H1 (cell line): ENCODE measurements around the gene ALK. TPM values are rescaled to one million over a fixed set of nuclear protein-coding genes. Genes with fewer than 3 reads are reported as not detected.

Source experiments
- CTCF ChIA-PET: fragments of 300-600 bp; sonication (Branson Sonifier 250); formaldehyde crosslinking; loops from one replicate; lab custom pipeline; 2021; ENCODE audit not compliant: partially characterized antibody; lab: Charles Lee
- POLR2A ChIA-PET: fragments of 300-600 bp; sonication (Branson Sonifier 250); formaldehyde crosslinking; loops from one replicate; lab custom pipeline; 2021; ENCODE audit warnings: inconsistent platforms; ENCODE audit not compliant: partially characterized antibody; lab: Charles Lee
- DNase-seq, 2 experiments: peaks; one replicate each; pipeline versions ENCODE4 v3.0.0 to v3.0.0-alpha.2; 2010 to 2022; ENCODE audit warnings: low spot score in 2 of 2, low read depth in 1 of 2, mixed read lengths in 1 of 2
- FAIRE-seq: peaks from 2 replicates; lab custom pipeline; 2011; peaks lifted over from hg19 to GRCh38; lab: Jason Lieb, UNC
- H2AFZ ChIP-seq: 2 replicates; pipeline ENCODE4 v1.8.1; 2012; ENCODE audit warnings: low read length, inconsistent platforms
- H2AK5ac ChIP-seq: 2 replicates; pipeline ENCODE4 v1.6.1; 2013; ENCODE audit warnings: low read depth, low read length
- H2BK120ac ChIP-seq: replicated peaks from 2 replicates; pipeline ENCODE3; 2013; ENCODE audit warnings: low read depth, low read length, inconsistent platforms
- H2BK12ac ChIP-seq: 2 replicates; pipeline ENCODE4 v1.6.1; 2013; ENCODE audit warnings: low read depth, low read length
- H2BK15ac ChIP-seq: 2 replicates; pipeline ENCODE4 v1.6.1; 2013; ENCODE audit warnings: low read length
- H2BK20ac ChIP-seq: 2 replicates; pipeline ENCODE4 v1.6.1; 2013; ENCODE audit warnings: low read length
- H2BK5ac ChIP-seq: 2 replicates; pipeline ENCODE4 v1.6.1; 2013; ENCODE audit warnings: low read depth, low read length
- H3K14ac ChIP-seq: 2 replicates; pipeline ENCODE4 v1.6.1; 2013; ENCODE audit warnings: inconsistent platforms; ENCODE audit not compliant: insufficient read length
- H3K18ac ChIP-seq: 2 replicates; pipeline ENCODE4 v1.6.1; 2013; ENCODE audit warnings: low read length; ENCODE audit errors: extremely low read depth
- H3K23ac ChIP-seq: 2 replicates; pipeline ENCODE4 v1.6.1; 2013; ENCODE audit warnings: inconsistent platforms; ENCODE audit not compliant: insufficient read length
- H3K23me2 ChIP-seq: 2 replicates; pipeline ENCODE4 v1.6.1; 2013; ENCODE audit warnings: low read depth, low read length
- H3K27ac ChIP-seq: 2 replicates; pipeline ENCODE4 v1.6.1; 2011; ENCODE audit warnings: low read depth, low read length, inconsistent platforms
- H3K27me3 ChIP-seq, 4 experiments: replicated peaks in 1 of 4; 1 replicate in 1 of 4; 2 replicates in 3 of 4; pipeline versions ENCODE4 v1.6.1 to v1.8.1; 2011 to 2013; ENCODE audit warnings: low read length in 3 of 4, mild to moderate bottlenecking in 3 of 4, inconsistent platforms in 2 of 4, mixed read lengths in 2 of 4, moderate library complexity in 1 of 4; ENCODE audit not compliant: control insufficient read depth in 3 of 4, insufficient read depth in 3 of 4; ENCODE audit errors: extremely low read depth in 1 of 4
- H3K36me3 ChIP-seq, 4 experiments: 2 replicates each; pipeline versions ENCODE4 v1.6.1 to v1.8.1; 2011 to 2013; ENCODE audit warnings: mild to moderate bottlenecking in 4 of 4, low read length in 3 of 4, moderate library complexity in 2 of 4, control low read depth in 1 of 4, inconsistent platforms in 1 of 4; ENCODE audit not compliant: insufficient read depth in 4 of 4, control insufficient read depth in 2 of 4
- H3K4ac ChIP-seq: replicated peaks from 2 replicates; pipeline ENCODE3; 2013; ENCODE audit warnings: low read length, low read depth, mixed read lengths, inconsistent platforms; ENCODE audit not compliant: insufficient read length
- H3K4me1 ChIP-seq, 4 experiments: replicated peaks in 1 of 4; 1 replicate in 1 of 4; 2 replicates in 3 of 4; pipeline versions ENCODE4 v1.6.1 to v1.8.1; 2011 to 2013; ENCODE audit warnings: low read length in 3 of 4, inconsistent platforms in 2 of 4, mixed read lengths in 1 of 4; ENCODE audit not compliant: insufficient read depth in 4 of 4, control insufficient read depth in 3 of 4
- H3K4me2 ChIP-seq, 2 experiments: 2 replicates each; pipeline versions ENCODE4 v1.6.1 to v1.8.1; 2011 to 2013; ENCODE audit warnings: low read depth in 2 of 2, low read length in 2 of 2, control low read depth in 1 of 2, inconsistent platforms in 1 of 2, mild to moderate bottlenecking in 1 of 2; ENCODE audit not compliant: insufficient read depth in 1 of 2
- H3K4me3 ChIP-seq, 4 experiments: fragments of 200-600, 300-600 bp in 1 of 4; sonication (generic), shearing (Covaris generic), sonication (Bioruptor Twin) in 1 of 4; 2 replicates each; pipeline versions ENCODE4 v1.5.1 to v1.8.1; 2011 to 2016; ENCODE audit warnings: low read length in 4 of 4, low read depth in 3 of 4, control low read depth in 2 of 4, inconsistent platforms in 2 of 4, mild to moderate bottlenecking in 2 of 4, mixed read lengths in 1 of 4, moderate library complexity in 1 of 4; ENCODE audit not compliant: insufficient read depth in 2 of 4; ENCODE audit errors: extremely low read depth in 1 of 4
- H3K56ac ChIP-seq: replicated peaks from 2 replicates; pipeline ENCODE3; 2013; ENCODE audit warnings: low read depth, mild to moderate bottlenecking, mixed read lengths, low read length, inconsistent platforms; ENCODE audit not compliant: insufficient read length
- H3K79me1 ChIP-seq: 2 replicates; pipeline ENCODE4 v1.6.1; 2013; ENCODE audit warnings: low read depth, low read length, control low read depth
- H3K79me2 ChIP-seq, 2 experiments: 2 replicates each; pipeline versions ENCODE4 v1.6.1 to v1.8.1; 2012 to 2013; ENCODE audit warnings: low read length in 2 of 2, mild to moderate bottlenecking in 2 of 2, inconsistent platforms in 1 of 2; ENCODE audit not compliant: insufficient read depth in 2 of 2, control insufficient read depth in 1 of 2
- H3K9ac ChIP-seq, 4 experiments: replicated peaks in 1 of 4; 1 replicate in 1 of 4; 2 replicates in 3 of 4; pipeline versions ENCODE4 v1.6.1 to v1.8.1; 2011 to 2013; ENCODE audit warnings: low read depth in 3 of 4, low read length in 3 of 4, control low read depth in 2 of 4, mild to moderate bottlenecking in 2 of 4, moderate library complexity in 2 of 4, inconsistent platforms in 1 of 4; ENCODE audit errors: extremely low read depth in 1 of 4
- H3K9me3 ChIP-seq, 2 experiments: 2 replicates each; pipeline versions ENCODE4 v1.6.1 to v1.8.1; 2012 to 2013; ENCODE audit warnings: mild to moderate bottlenecking in 2 of 2, moderate library complexity in 2 of 2, control low read depth in 1 of 2, inconsistent platforms in 1 of 2, low read depth in 1 of 2, low read length in 1 of 2, mixed read lengths in 1 of 2; ENCODE audit not compliant: insufficient read depth in 2 of 2
- H4K20me1 ChIP-seq, 2 experiments: replicated peaks in 1 of 2; 2 replicates each; pipeline versions ENCODE3 to v1.8.1; 2011 to 2013; ENCODE audit warnings: inconsistent platforms in 2 of 2, low read length in 2 of 2, mild to moderate bottlenecking in 1 of 2; ENCODE audit not compliant: insufficient read depth in 2 of 2, control insufficient read depth in 1 of 2
- H4K5ac ChIP-seq: 2 replicates; pipeline ENCODE4 v1.6.1; 2013; ENCODE audit warnings: low read length, low read depth, mixed read lengths, inconsistent platforms; ENCODE audit not compliant: insufficient read length
- H4K8ac ChIP-seq: 2 replicates; pipeline ENCODE4 v1.8.0; 2013; ENCODE audit warnings: mild to moderate bottlenecking, moderate library complexity, low read length, inconsistent platforms; ENCODE audit not compliant: insufficient read depth; ENCODE audit errors: extremely low read depth
- H4K91ac ChIP-seq: replicated peaks from 2 replicates; pipeline ENCODE3; 2013; ENCODE audit warnings: low read length, mixed read lengths, inconsistent platforms; ENCODE audit not compliant: insufficient read length
- BCL11A ChIP-seq, 2 experiments: IDR thresholded peaks; one replicate each; pipeline ENCODE4 v1.6.1; 2011; ENCODE audit warnings: low read depth in 2 of 2, low read length in 2 of 2, mild to moderate bottlenecking in 2 of 2
- CBX5 ChIP-seq: fragments of 300-800, 300-1000 bp; sonication (generic); IDR thresholded peaks from 2 replicates; pipeline ENCODE4 v1.7.1; 2016; ENCODE audit warnings: antibody characterized with exemption, low read length, low read depth
- CEBPB ChIP-seq: IDR thresholded peaks from 2 replicates; pipeline ENCODE4 v1.6.1; 2012; ENCODE audit warnings: low read depth, low read length
- CHD1 ChIP-seq: IDR thresholded peaks from 2 replicates; pipeline ENCODE4 v1.6.1; 2012; ENCODE audit warnings: low read depth, low read length, improper control_type of control experiment
- CREB1 ChIP-seq: IDR thresholded peaks from 2 replicates; pipeline ENCODE4 v1.6.1; 2012; ENCODE audit warnings: inconsistent platforms
- EGR1 ChIP-seq: IDR thresholded peaks from 2 replicates; pipeline ENCODE4 v1.6.1; 2011; ENCODE audit warnings: low read depth, low read length, borderline replicate concordance
- HDAC2 ChIP-seq, 2 experiments: fragments of 300-600 bp in 1 of 2; sonication (generic) in 1 of 2; IDR thresholded peaks; 2 replicates each; pipeline ENCODE4 v1.6.1; 2011 to 2012; ENCODE audit warnings: low read depth in 2 of 2, low read length in 2 of 2, mild to moderate bottlenecking in 2 of 2, moderate library complexity in 2 of 2, borderline replicate concordance in 1 of 2, inconsistent platforms in 1 of 2
- HDAC6 ChIP-seq: IDR thresholded peaks from one replicate; pipeline ENCODE4 v1.7.1; 2012; ENCODE audit warnings: low read depth, mild to moderate bottlenecking, inconsistent platforms, low read length, moderate library complexity
- KDM4A ChIP-seq: IDR thresholded peaks from one replicate; pipeline ENCODE4 v1.7.1; 2012; ENCODE audit warnings: low read depth, mild to moderate bottlenecking, moderate library complexity, low read length, inconsistent platforms; ENCODE audit not compliant: severe bottlenecking
- MAX ChIP-seq: IDR thresholded peaks from 2 replicates; pipeline ENCODE4 v1.6.1; 2012; ENCODE audit warnings: inconsistent platforms
- PHF8 ChIP-seq: fragments of 200-600 bp; sonication (generic); conservative IDR thresholded peaks from 2 replicates; pipeline ENCODE4 v1.7.1; 2012; ENCODE audit warnings: low read depth, mild to moderate bottlenecking, inconsistent platforms, low read length, moderate library complexity
- RAD21 ChIP-seq, 2 experiments: IDR thresholded peaks in 1 of 2; conservative IDR thresholded peaks in 1 of 2; 2 replicates each; pipeline ENCODE4 v1.6.1; 2011; ENCODE audit warnings: low read depth in 2 of 2, low read length in 2 of 2, improper control_type of control experiment in 1 of 2, inconsistent platforms in 1 of 2, mild to moderate bottlenecking in 1 of 2, moderate library complexity in 1 of 2
- RXRA ChIP-seq: IDR thresholded peaks from 2 replicates; pipeline ENCODE4 v1.6.1; 2011; ENCODE audit warnings: low read depth, mild to moderate bottlenecking, low read length, moderate library complexity; ENCODE audit not compliant: insufficient read depth
- SIRT6 ChIP-seq: IDR thresholded peaks from one replicate; pipeline ENCODE4 v1.7.1; 2012; ENCODE audit warnings: low read length, inconsistent platforms
- WGBS, 2 experiments: shearing (Covaris generic) in 1 of 2; methylation state at CpG; one replicate each; pipeline versions ENCODE4 v1.1.6 to v1.1.7; 2013 to 2015; ENCODE audit warnings: low lambda C conversion rate in 2 of 2, mixed read lengths in 2 of 2, inconsistent platforms in 1 of 2, low coverage in 1 of 2, missing lambda C conversion rate in 1 of 2; ENCODE audit not compliant: insufficient replicate concordance in 2 of 2, insufficient coverage in 1 of 2, insufficient read length in 1 of 2; ENCODE audit errors: extremely low coverage in 1 of 2, missing lambda C conversion rate in 1 of 2; 5-methylcytosine and 5-hydroxymethylcytosine counted together
- polyA plus RNA-seq, 7 experiments: library from polyadenylated mRNA; depleted of rRNA in 3 of 7; stranded (reverse) in 5 of 7; unstranded in 2 of 7; fragments of >200 nt in 5 of 7; fragments of 200-250 nt in 2 of 7; gene quantifications; 1 replicate in 5 of 7; 2 replicates in 1 of 7; 4 replicates in 1 of 7; pipeline versions ENCODE4 v1.2.1 to v1.2.3, GENCODE V29; 2011 to 2013; ENCODE audit warnings: missing spikeins in 2 of 7, mixed read lengths in 2 of 7
- total RNA-seq: library from RNA; stranded (reverse); fragmentation: NEBNext Ultra II Directional; extraction: Animal tissue kit (Norgen Biotek cat#: 25700); gene quantifications from 2 replicates; pipeline ENCODE4 v1.2.1, GENCODE V29; 2021

Gene ALK
- total and polyA plus RNA-seq, 2 of the 8 experiments (the other 6 are each of a cell fraction or from before 2014, with no cell fraction given), result 0.02 to 0.09 TPM

GRCh38 chr2:29212009-29212408, 709.4 kb downstream of the ALK start:
- H3K27me3 ChIP-seq, result no peaks in the 10 kb centered on the region
- no peak overlapping the region for H2BK20ac ChIP-seq
- H3K79me1 ChIP-seq, result no peaks in the 10 kb centered on the region
- H2BK5ac ChIP-seq, result no peak overlapping the region
- no peak overlapping the region for H2BK15ac ChIP-seq
- H4K8ac ChIP-seq, result no peak overlapping the region
- no peak overlapping the region for H2AK5ac ChIP-seq
- FAIRE-seq (peak; percentile 71), DNase-seq (peak in 1 of 2 experiments; percentile 38)
- ChIA-PET CTCF (interaction anchor here (0.7 to 4.3 kb wide), 14 partner anchors 10 to 814 kb away, joined by 3 to 29 read pairs (median 3); no protein-coding TSS in a partner anchor), POLR2A (interaction anchor here (0.9 kb wide), 1 partner anchor 9 kb away, joined by 3 read pairs; no protein-coding TSS in a partner anchor)
- H4K91ac ChIP-seq, result no peak overlapping the region
- H3K23me2 ChIP-seq, result peaks cover 6% of the 10 kb centered on the region
- no peak overlapping the region for H2BK120ac ChIP-seq
- H4K5ac ChIP-seq, result no peak overlapping the region
- no peak overlapping the region for H3K4ac ChIP-seq
- no peak overlapping the region for H3K4me2 ChIP-seq
- H3K79me2 ChIP-seq, result no peaks in the 10 kb centered on the region
- no peak overlapping the region for H3K4me3 ChIP-seq
- no peak overlapping the region for H3K27ac ChIP-seq
- no peak overlapping the region for H3K23ac ChIP-seq
- no peak overlapping the region for H3K14ac ChIP-seq
- H3K36me3 ChIP-seq, result no peaks in the 10 kb centered on the region
- no peaks in the 10 kb centered on the region for H3K9me3 ChIP-seq
- H3K4me1 ChIP-seq, result peaks cover 0 to 4% (median 0%) of the 10 kb centered on the region in 4 experiments; a peak in 2 of 7 replicates
- H2AFZ ChIP-seq, result no peak overlapping the region
- WGBS, 2 experiments, result 78% methylated on average over 5 of the region's 5 CpGs; no CpG with 5 or more reads in 1 of the 2 experiments
- no peak overlapping the region for H2BK12ac ChIP-seq
- H3K56ac ChIP-seq, result no peak overlapping the region
- H3K9ac ChIP-seq, result no peak overlapping the region
- peaks cover 0 to 6% of the 10 kb centered on the region in 2 experiments for H4K20me1 ChIP-seq
- no peak overlapping the region for H3K18ac ChIP-seq
- TF ChIP-seq CREB1 (no peak), RAD21 (IDR thresholded peaks at IDR 0.05 in 1 of 2, conservative IDR thresholded peaks at IDR 0.05 in 1 of 2; ENCODE audit: low read depth in 2 of 2, low read length in 2 of 2) (peak; percentile 59 to 61), CBX5 (no peak), BCL11A (IDR thresholded peaks at IDR 0.05; ENCODE audit: low read depth in 2 of 2, low read length in 2 of 2) (no peak), KDM4A (no peak), EGR1 (no peak), HDAC6 (no peak), CHD1 (no peak), CEBPB (no peak), RXRA (no peak), MAX (no peak), SIRT6 (no peak), HDAC2 (IDR thresholded peaks at IDR 0.05; ENCODE audit: borderline replicate concordance in 1 of 2, low read depth in 2 of 2, low read length in 2 of 2) (no peak), PHF8 (no peak)
